ENCODE results near the gene SGMS1.
A peak's percentile ranks its signal among the peaks of the same experiment; 100 is the strongest.

SGMS1 gene

DNA sequence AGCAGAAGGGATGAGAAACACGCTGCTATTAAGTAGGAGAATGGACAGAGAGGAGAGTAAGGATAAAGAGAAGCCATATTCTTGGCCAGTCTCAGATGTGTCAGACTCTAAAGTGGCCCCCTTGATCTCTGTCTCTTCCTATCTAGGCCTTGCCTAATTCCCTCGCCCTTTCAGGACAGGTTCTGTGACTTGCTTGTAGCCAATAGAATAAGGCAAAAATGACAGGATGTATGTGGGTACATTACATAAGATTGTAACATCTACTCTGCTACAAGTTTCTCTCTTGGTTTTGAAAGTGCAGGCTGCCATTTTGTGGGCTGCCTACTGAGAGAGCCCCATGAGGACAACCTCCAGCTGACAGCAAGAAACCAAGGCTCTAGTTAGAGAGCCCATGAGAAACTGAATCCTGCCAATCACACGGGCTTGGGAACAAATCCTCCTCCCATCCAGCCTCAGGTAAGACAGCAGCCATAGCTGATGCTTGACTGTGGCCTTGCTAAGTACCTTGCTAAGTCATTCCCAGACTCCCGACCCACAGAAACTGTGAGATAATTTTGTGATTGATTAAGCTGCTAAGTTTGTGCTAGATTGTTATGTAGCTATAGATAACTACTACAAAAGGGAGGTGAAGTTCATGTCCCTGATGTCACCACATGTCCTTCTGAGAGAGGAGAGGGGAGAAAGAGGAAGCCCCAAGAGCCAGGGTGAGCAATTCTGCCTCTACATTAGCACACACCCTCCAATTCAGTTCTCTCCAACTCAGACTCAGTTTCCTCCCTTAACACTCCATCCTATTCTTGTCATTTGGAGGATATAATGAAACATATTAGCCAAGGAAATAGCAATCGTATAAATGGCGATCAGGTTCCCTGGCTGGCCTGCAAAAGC, 185.5 kb downstream of the SGMS1 start:
- TF ChIP-seq, protein P1, sequence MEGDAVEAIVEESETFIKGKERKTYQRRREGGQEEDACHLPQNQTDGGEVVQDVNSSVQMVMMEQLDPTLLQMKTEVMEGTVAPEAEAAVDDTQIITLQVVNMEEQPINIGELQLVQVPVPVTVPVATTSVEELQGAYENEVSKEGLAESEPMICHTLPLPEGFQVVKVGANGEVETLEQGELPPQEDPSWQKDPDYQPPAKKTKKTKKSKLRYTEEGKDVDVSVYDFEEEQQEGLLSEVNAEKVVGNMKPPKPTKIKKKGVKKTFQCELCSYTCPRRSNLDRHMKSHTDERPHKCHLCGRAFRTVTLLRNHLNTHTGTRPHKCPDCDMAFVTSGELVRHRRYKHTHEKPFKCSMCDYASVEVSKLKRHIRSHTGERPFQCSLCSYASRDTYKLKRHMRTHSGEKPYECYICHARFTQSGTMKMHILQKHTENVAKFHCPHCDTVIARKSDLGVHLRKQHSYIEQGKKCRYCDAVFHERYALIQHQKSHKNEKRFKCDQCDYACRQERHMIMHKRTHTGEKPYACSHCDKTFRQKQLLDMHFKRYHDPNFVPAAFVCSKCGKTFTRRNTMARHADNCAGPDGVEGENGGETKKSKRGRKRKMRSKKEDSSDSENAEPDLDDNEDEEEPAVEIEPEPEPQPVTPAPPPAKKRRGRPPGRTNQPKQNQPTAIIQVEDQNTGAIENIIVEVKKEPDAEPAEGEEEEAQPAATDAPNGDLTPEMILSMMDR (IDR thresholded peaks at IDR 0.05; ENCODE audit: borderline replicate concordance, control extremely low read depth, extremely low read depth, insufficient read depth, missing control alignments) = no peak

DNA sequence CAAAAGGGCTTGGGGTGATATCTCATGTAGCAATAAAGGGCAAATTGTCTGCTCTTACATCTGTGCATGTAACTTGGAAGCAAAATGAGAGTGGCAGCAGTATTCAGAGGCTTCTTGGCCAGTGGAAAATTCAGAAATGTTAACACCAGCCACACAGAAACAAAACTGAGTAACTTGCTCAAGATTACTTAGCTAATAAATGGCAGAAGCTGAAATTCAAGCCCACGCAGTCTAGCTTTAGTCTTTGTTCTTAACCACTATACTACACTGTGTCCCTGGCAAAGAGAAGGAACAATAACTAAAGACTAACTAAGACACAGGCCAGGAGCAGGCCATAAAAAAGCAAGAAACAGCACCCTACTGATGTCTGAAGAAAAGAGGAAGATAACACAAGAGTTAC, 186.5 kb downstream of the SGMS1 start:
- in situ Hi-C loops (cut with MboI; ENCODE audit: low sequenced_read_pairs, unreplicated experiment) = no loop called here
- DNase-seq (ENCODE audit: low spot score) = no peak
- TF ChIP-seq, protein P1 (IDR thresholded peaks at IDR 0.05; ENCODE audit: borderline replicate concordance, control extremely low read depth, extremely low read depth, insufficient read depth, missing control alignments) = no peak

More for the DNA sequence above, 185.5 kb downstream of the SGMS1 start:
- DNase-seq (ENCODE audit: low spot score) = no peak
- in situ Hi-C loops (cut with MboI; ENCODE audit: low sequenced_read_pairs, unreplicated experiment) = no loop called here

DNA sequence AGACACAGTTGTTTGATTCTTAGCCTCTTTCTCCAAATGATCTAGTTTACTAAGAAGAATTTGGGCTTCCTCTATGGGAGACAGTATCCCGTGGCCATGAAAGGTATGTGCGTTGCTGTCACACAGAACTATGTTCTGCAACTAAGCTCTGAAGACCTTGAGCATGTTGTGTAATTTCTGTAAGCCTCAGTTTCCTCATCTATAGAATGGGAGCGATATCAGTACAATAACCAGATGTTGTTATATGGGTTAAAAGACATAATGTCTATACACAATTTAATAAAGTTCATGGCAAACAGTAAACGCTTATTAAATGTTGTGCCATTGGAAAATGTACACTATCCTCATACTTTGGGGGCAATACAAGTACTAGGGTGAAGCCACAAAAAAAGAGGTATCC, 187.0 kb downstream of the SGMS1 start:
- TF ChIP-seq, protein P1 (IDR thresholded peaks at IDR 0.05; ENCODE audit: borderline replicate concordance, control extremely low read depth, extremely low read depth, insufficient read depth, missing control alignments) = no peak

GRCh38 chr10:50432211-50433009, 191.3 kb downstream of the SGMS1 start:
- no peak for DNase-seq (ENCODE audit: low spot score)
- in situ Hi-C loops (cut with MboI; ENCODE audit: low sequenced_read_pairs, unreplicated experiment) = no loop called here
- TF ChIP-seq, protein P1 (IDR thresholded peaks at IDR 0.05; ENCODE audit: borderline replicate concordance, control extremely low read depth, extremely low read depth, insufficient read depth, missing control alignments) = no peak

More for the DNA sequence above, 187.0 kb downstream of the SGMS1 start:
- in situ Hi-C loops (cut with MboI; ENCODE audit: low sequenced_read_pairs, unreplicated experiment) = no loop called here
- no peak for DNase-seq (ENCODE audit: low spot score)

DNA sequence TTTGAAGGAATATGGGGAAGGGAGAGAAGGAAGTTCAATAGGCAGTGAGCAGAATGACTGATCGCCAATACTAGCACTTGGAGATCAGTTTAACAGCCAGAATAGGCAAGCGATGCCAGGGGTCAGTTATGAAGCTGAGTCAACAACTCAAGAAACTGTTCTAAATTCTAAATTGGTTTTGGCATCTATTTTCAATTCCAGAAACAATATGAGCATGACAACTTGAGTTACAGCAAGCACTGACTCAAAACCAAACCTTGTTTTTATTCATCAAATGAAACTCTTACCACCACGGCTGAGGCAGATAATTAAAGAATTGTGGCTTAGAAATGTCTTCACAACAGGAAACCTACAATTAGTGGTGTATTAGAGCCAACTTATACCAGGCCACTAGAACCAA, 192.0 kb downstream of the SGMS1 start:
- in situ Hi-C loops (cut with MboI; ENCODE audit: low sequenced_read_pairs, unreplicated experiment) = no loop called here
- DNase-seq (ENCODE audit: low spot score) = peak; percentile 62
- TF ChIP-seq, protein P1 (IDR thresholded peaks at IDR 0.05; ENCODE audit: borderline replicate concordance, control extremely low read depth, extremely low read depth, insufficient read depth, missing control alignments) = no peak

DNA sequence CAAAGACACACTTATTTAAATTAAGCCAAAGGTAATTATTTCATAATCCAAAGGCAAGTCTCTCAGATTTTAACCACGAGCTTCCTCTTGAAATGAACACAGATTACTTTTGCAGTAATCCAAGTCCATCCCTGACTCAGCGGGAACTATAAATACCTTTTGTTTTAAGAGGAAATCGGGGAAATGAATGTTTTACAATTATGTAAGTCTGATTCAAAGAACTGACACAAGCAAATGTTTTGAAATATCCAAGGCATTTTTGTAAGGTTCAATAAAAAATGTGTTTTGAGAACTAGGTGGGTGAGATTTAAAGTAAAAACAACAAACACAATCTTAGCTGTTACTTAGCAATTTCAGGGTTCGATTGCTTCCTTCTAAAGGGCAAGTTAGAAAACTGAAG, 192.6 kb downstream of the SGMS1 start:
- in situ Hi-C loops (cut with MboI; ENCODE audit: low sequenced_read_pairs, unreplicated experiment) = no loop called here
- no peak for DNase-seq (ENCODE audit: low spot score)
- TF ChIP-seq, protein P1 (IDR thresholded peaks at IDR 0.05; ENCODE audit: borderline replicate concordance, control extremely low read depth, extremely low read depth, insufficient read depth, missing control alignments) = no peak

Measured in GM13976 (cell line).